GM23248 (cell line): ENCODE data around the gene TM4SF18. TPM values are rescaled to one million over a fixed set of nuclear protein-coding genes. Genes with fewer than 3 reads are reported as not detected.

Experiments used
- DNase-seq: peaks from one replicate; pipeline ENCODE4 v3.0.0-alpha.2; 2015
- H2AFZ ChIP-seq: fragments of 200-600 bp; sonication (generic); 2 replicates; pipeline ENCODE4 v1.6.1; 2016; ENCODE audit warnings: antibody characterized with exemption
- H3F3A ChIP-seq: fragments of 200-600 bp; sonication (generic); 2 replicates; pipeline ENCODE4 v1.6.1; 2016; ENCODE audit warnings: mild to moderate bottlenecking, antibody characterized with exemption, mixed run types; ENCODE audit not compliant: insufficient read depth
- H3K27ac ChIP-seq: fragments of 200-600 bp; sonication (generic); 2 replicates; pipeline ENCODE4 v1.5.1; 2016; ENCODE audit warnings: mild to moderate bottlenecking
- H3K27me3 ChIP-seq: fragments of 200-600 bp; sonication (generic); replicated peaks from 2 replicates; pipeline ENCODE4 v1.6.1; 2016; ENCODE audit warnings: mild to moderate bottlenecking; ENCODE audit not compliant: insufficient read depth
- H3K36me3 ChIP-seq: fragments of 200-600 bp; sonication (generic); 2 replicates; pipeline ENCODE4 v1.6.1; 2016; ENCODE audit warnings: low read depth, mild to moderate bottlenecking
- H3K4me1 ChIP-seq: fragments of 200-600 bp; sonication (generic); 2 replicates; pipeline ENCODE4 v1.6.1; 2016; ENCODE audit warnings: mild to moderate bottlenecking; ENCODE audit not compliant: insufficient read depth
- H3K4me2 ChIP-seq: fragments of 200-600 bp; sonication (generic); one replicate; pipeline ENCODE4 v1.6.1; 2016; ENCODE audit warnings: mild to moderate bottlenecking; ENCODE audit not compliant: unreplicated experiment
- H3K4me3 ChIP-seq: fragments of 200-600 bp; sonication (generic); 2 replicates; pipeline ENCODE4 v1.5.1; 2016; ENCODE audit warnings: mild to moderate bottlenecking
- H3K79me2 ChIP-seq: fragments of 200-600 bp; sonication (generic); 2 replicates; pipeline ENCODE4 v1.6.1; 2016; ENCODE audit warnings: mild to moderate bottlenecking; ENCODE audit not compliant: insufficient read depth
- H3K9ac ChIP-seq: fragments of 200-600 bp; sonication (generic); 2 replicates; pipeline ENCODE4 v1.6.1; 2016; ENCODE audit warnings: mild to moderate bottlenecking
- H3K9me2 ChIP-seq: fragments of 200-600 bp; sonication (generic); 2 replicates; pipeline ENCODE4 v1.6.1; 2016; ENCODE audit warnings: mixed run types, mild to moderate bottlenecking, moderate library complexity; ENCODE audit not compliant: insufficient read depth
- H3K9me3 ChIP-seq: fragments of 200-600 bp; sonication (generic); one replicate; pipeline ENCODE4 v1.6.1; 2017; ENCODE audit warnings: low read depth
- H4K20me1 ChIP-seq: fragments of 200-600 bp; sonication (generic); 2 replicates; pipeline ENCODE4 v1.6.0; 2016; ENCODE audit not compliant: insufficient read depth
- EZH2 ChIP-seq: fragments of 200-600 bp; sonication (generic); IDR thresholded peaks from 2 replicates; pipeline ENCODE4 v1.6.1; 2018; ENCODE audit warnings: antibody characterized with exemption, mild to moderate bottlenecking; ENCODE audit not compliant: insufficient read depth, poor library complexity, severe bottlenecking
- EZH2phosphoT487 ChIP-seq: fragments of 200-600 bp; sonication (generic); IDR thresholded peaks from 2 replicates; pipeline ENCODE4 v1.6.1; 2018; ENCODE audit warnings: antibody characterized with exemption, moderate library complexity, mild to moderate bottlenecking, low read depth; ENCODE audit not compliant: insufficient read depth
- WGBS, 2 experiments: methylation state at CpG; one replicate each; pipeline ENCODE4 v1.1.6; 2015 to 2017; ENCODE audit warnings: low lambda C conversion rate in 2 of 2, low coverage in 1 of 2; ENCODE audit errors: missing lambda C conversion rate in 2 of 2; 5-methylcytosine and 5-hydroxymethylcytosine counted together
- in situ Hi-C: fragments of 300-500 bp; cut with MboI; formaldehyde crosslinking; loops from 2 replicates; pipeline ENCODE4 v1.15.0; 2020
- polyA plus RNA-seq: library from polyadenylated mRNA; unstranded; fragments of >200 nt; fragmentation: Nextera tagmentation; extraction: Ambion mirVana; gene quantifications from 2 replicates; pipeline ENCODE4 v1.2.1, GENCODE V29; 2016
- total RNA-seq: library from RNA; depleted of rRNA; stranded (reverse); fragments of >200 nt; shearing (Covaris generic); gene quantifications from 2 replicates; pipeline ENCODE4 v1.2.3, GENCODE V29; 2014

TM4SF18 gene
- total and polyA plus RNA-seq, 2 experiments from 2014 or later, result not detected

DNA sequence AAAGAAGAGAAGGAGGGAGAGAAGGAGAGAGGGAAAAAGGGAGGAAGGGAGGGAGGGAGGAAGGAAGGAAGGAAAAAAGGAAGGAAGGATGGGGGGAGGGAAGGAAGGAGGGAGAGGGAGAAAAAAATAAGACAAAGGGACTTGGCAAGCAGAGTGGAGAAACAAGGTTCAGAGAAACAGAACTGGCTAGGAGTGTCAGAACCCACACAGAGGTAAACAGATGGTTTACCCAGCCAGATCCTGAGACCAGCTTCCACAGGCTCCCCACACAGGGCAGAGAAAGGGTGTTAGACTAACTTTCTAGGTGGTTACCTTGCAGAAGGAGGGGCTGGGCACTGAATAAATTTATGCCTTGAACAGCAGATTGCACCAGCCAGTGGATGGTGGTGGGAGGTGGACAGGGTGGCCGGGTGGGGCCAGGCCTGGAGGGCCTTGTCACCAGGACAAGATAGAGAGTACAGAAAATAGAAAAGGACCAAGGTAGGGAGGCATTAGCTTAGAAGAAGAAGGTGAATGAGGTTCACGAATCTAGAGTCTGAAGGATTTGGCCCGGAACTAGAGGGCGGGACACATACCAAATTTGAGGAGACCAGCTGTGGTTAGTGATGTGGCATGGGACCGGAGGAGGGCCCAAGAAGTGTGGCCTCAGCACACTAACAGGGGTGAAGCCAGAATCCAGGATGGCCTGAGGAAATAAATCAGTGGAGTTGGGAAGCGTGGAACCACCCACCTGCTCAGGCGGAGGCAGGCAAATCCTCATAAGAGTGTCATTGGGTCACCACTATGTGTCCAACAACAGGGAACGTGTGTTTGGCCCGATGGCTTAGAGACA, 45.3 kb upstream of the TM4SF18 start:
- no peak for DNase-seq
- H2AFZ ChIP-seq, result no peak overlapping the region
- H4K20me1 ChIP-seq, result no peaks in the 10 kb centered on the region
- no peak overlapping the region for H3K4me3 ChIP-seq
- H3K4me1 ChIP-seq, result peaks cover 54% of the 10 kb centered on the region
- WGBS, 2 experiments, result 90 to 93% methylated on average over 9 of the region's 9 CpGs
- no peaks in the 10 kb centered on the region for H3K9me2 ChIP-seq
- no peaks in the 10 kb centered on the region for H3K27me3 ChIP-seq
- H3K79me2 ChIP-seq, result no peaks in the 10 kb centered on the region
- H3K9me3 ChIP-seq, result no peaks in the 10 kb centered on the region
- H3K4me2 ChIP-seq, result no peak overlapping the region
- in situ Hi-C loops, result no loop called here
- H3K27ac ChIP-seq, result peak overlapping the region; percentile 44; the same call in 1 of the 2 replicates
- no peak for TF ChIP-seq EZH2phosphoT487
- no peak for TF ChIP-seq EZH2
- 0 out of 2 replicates have a peak overlapping the region, but pooled peaks have one; percentile 3 for H3K9ac ChIP-seq
- no peaks in the 10 kb centered on the region for H3K36me3 ChIP-seq
- H3F3A ChIP-seq, result peaks cover 46% of the 10 kb centered on the region

DNA sequence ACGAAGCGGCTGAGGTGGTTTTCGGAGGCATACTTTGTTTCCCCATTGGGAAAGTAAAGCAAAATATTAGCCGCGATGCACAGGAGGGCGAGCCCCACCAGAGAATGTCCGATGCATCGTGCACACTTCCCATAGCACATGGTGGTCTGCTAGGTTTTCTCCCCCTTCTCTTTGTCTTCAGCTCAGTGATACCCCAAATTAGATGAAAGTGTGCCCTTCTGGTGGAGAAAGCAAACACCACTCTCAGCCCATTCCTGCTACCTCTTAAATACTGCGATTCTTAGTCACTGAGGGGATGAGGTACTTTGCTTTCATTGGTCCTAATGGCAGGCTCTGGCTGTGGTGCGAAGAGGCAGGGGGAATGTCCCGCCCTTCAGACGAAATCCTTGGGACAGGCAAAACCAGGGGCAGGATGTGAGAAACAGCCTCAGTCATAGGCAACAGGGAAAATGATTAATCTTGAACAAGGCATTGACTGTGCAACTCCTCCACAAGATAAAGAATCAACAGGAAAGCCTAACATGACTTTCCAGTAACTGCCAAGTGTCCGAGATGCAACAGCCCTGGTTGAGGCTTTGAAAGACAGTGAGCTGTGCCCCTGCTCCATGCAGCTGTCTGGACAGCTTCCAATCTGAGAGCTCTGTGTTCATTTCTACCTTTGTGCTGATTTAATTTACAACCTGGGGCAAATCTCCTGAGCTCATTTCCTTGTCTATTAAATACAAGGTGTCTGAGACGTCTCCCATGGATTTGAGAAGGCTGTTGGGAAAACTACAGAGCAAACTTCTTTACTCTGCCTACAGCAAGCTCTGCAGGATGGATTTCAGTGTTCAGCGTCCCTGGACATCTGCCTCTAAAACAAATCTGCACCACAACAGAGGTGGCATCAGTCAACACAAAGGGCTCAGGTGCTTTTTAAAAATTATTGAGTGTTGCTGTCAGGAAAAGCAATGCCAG, 44.2 kb upstream of the TM4SF18 start, which contains the start of gene TM4SF1:
Gene TM4SF1 (minus strand): TSS at position 242 of the 957 bp plus-strand sequence. CDS start 102 bp downstream, at position 140.
- Histone ChIP-seq H3F3A (peaks cover 56% of the 10 kb centered on the region), H3K9me3 (no peaks in the 10 kb centered on the region), H3K4me2 (peak within 1 kb of the TSS; percentile 63), H3K4me1 (peaks cover 61% of the 10 kb centered on the region), H3K79me2 (no peaks in the 10 kb centered on the region), H2AFZ (peak within 1 kb of the TSS; percentile 21), H3K9ac (peak within 1 kb of the TSS; percentile 61), H3K9me2 (no peaks in the 10 kb centered on the region), H4K20me1 (no peaks in the 10 kb centered on the region), H3K4me3 (peak within 1 kb of the TSS; percentile 41), H3K36me3 (no peaks in the 10 kb centered on the region), H3K27me3 (no peaks in the 10 kb centered on the region), H3K27ac (peak within 1 kb of the TSS; percentile 44)
- TF ChIP-seq EZH2phosphoT487, result no peak
- no peak for TF ChIP-seq EZH2
- in situ Hi-C loops, result no loop called here
- peak; percentile 78 for DNase-seq
- WGBS, 2 experiments, result 71 to 73% methylated on average over 15 of the region's 15 CpGs

DNA sequence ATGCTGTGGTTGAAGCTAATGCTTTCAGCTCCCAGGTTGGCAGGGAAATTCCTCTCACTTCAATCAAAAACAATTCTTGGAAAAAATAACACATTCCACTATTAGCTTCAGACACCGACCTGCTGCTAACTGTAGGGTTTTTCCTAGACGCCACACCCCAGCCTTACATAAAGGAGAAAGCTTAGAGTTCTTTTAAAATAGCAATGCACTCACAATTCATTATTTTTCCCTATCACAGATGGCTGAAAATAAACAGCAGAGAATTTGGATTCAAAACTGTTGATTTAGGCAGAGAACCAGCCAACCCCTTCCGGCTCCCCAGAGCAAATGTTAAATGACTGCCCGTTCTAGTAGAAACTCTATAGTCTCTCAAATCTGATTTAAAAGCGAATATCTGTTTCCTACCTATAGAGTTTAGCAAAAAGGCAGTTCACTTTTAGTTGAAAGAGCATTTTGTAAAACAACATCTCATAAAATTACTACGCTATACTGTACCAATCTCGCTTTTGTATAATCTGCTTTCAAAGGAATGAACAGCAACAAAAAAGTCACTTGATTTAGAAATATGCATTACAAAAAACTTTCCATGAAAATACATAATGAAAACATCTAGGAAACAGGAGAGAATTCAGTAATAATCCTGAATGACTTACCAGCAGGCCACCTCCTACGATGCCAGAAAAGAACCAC, 43.4 kb upstream of the TM4SF18 start:
- peak; percentile 29 for DNase-seq
- peak overlapping the region; percentile 21 for H2AFZ ChIP-seq
- TF ChIP-seq EZH2phosphoT487 (no peak), EZH2 (no peak)
- H3K9ac ChIP-seq, result peak overlapping the region; percentile 61
- H3K4me1 ChIP-seq, result peaks cover 53% of the 10 kb centered on the region
- H3F3A ChIP-seq, result peaks cover 60% of the 10 kb centered on the region
- 52% methylated on average over 8 of the region's 8 CpGs for WGBS, 2 experiments
- no peaks in the 10 kb centered on the region for H3K79me2 ChIP-seq
- H3K9me3 ChIP-seq, result no peaks in the 10 kb centered on the region
- peak overlapping the region; percentile 63 for H3K4me2 ChIP-seq
- H3K27me3 ChIP-seq, result no peaks in the 10 kb centered on the region
- H3K9me2 ChIP-seq, result no peaks in the 10 kb centered on the region
- no peaks in the 10 kb centered on the region for H4K20me1 ChIP-seq
- H3K27ac ChIP-seq, result peak overlapping the region; percentile 44
- peak overlapping the region; percentile 41 for H3K4me3 ChIP-seq
- no peaks in the 10 kb centered on the region for H3K36me3 ChIP-seq
- in situ Hi-C loops, result no loop called here

DNA sequence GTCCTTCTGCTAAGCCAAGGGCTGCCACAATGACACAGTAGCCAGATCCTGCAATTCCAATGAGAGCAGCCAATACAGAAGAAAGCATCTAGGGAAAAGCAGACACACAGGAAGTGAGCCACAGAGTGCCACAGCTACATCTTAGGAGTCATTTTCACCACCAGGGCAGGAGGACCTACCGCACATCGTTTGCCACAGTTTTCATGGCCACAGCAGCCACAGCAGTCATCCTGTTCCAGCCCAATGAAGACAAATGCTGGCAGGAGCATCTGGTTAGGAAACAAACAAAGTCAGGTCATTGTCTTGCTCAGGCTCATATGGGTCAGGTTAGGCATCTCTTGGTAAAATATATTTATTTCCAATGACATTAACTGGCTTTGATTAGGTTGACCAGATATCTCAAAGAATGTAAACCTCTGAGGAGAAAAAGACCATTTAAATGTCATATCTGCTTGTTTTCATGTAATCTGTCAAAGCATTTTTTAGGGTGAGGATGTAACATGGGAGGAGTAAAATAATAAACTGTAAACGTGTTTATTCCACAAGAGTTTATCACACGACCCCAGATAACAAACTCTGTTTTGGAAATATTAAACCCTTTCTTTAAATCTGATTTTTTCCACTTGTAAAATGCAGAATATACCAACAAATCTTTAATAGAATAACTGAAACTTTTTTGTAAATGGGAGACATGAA, 42.2 kb upstream of the TM4SF18 start:
- in situ Hi-C loops, result no loop called here
- DNase-seq, result no peak
- peaks cover 58% of the 10 kb centered on the region for H3K4me1 ChIP-seq
- no peaks in the 10 kb centered on the region for H3K9me2 ChIP-seq
- H3K4me3 ChIP-seq, result no peak overlapping the region
- no peaks in the 10 kb centered on the region for H3K27me3 ChIP-seq
- no peaks in the 10 kb centered on the region for H3K79me2 ChIP-seq
- H3K4me2 ChIP-seq, result no peak overlapping the region
- no peaks in the 10 kb centered on the region for H3K9me3 ChIP-seq
- no peaks in the 10 kb centered on the region for H3K36me3 ChIP-seq
- no peak overlapping the region for H2AFZ ChIP-seq
- no peak overlapping the region for H3K27ac ChIP-seq
- H4K20me1 ChIP-seq, result no peaks in the 10 kb centered on the region
- 68 to 70% methylated on average over 4 of the region's 4 CpGs for WGBS, 2 experiments
- TF ChIP-seq EZH2phosphoT487, result no peak
- TF ChIP-seq EZH2, result no peak
- no peak overlapping the region for H3K9ac ChIP-seq
- H3F3A ChIP-seq, result peaks cover 66% of the 10 kb centered on the region
